Memory B cell (primary cell): ENCODE data around the gene MEA1.

ENCODE experiments used
- ATAC-seq: fragments of 150-1000 bp; cut with Tn5 transposase; 2 replicates; pipeline ENCODE4 v1.10.0; 2021; ENCODE audit warnings: low read depth, mild to moderate bottlenecking, moderate library complexity
- DNase-seq, 2 donors: peaks; one replicate each; pipeline ENCODE4 v3.0.0; 2022; ENCODE audit warnings: low spot score in 2 of 2
- H3K27ac Mint-ChIP-seq: one replicate; pipeline ENCODE4 v1.8.0; 2022; ENCODE audit warnings: mild to moderate bottlenecking, moderate library complexity, mixed read lengths
- H3K27me3 Mint-ChIP-seq: one replicate; pipeline ENCODE4 v1.8.0; 2022; ENCODE audit warnings: mixed read lengths
- H3K36me3 Mint-ChIP-seq: one replicate; pipeline ENCODE4 v1.8.0; 2022; ENCODE audit warnings: mild to moderate bottlenecking, mixed read lengths
- H3K4me1 Mint-ChIP-seq: one replicate; pipeline ENCODE4 v1.8.0; 2022; ENCODE audit warnings: mixed read lengths
- H3K4me3 Mint-ChIP-seq: one replicate; pipeline ENCODE4 v1.8.0; 2022; ENCODE audit warnings: mild to moderate bottlenecking, moderate library complexity, mixed read lengths
- H3K9me3 Mint-ChIP-seq: one replicate; pipeline ENCODE4 v1.8.0; 2022; ENCODE audit warnings: mixed read lengths

Gene MEA1

GRCh38 chr6:43032326-43032725, 18.6 kb upstream of the MEA1 start:
- H3K36me3 Mint-ChIP-seq, result peaks cover 21% of the 10 kb centered on the region
- H3K4me3 Mint-ChIP-seq, result no peak overlapping the region
- no peak for DNase-seq
- no peak overlapping the region for H3K27ac Mint-ChIP-seq
- H3K27me3 Mint-ChIP-seq, result no peaks in the 10 kb centered on the region
- no peaks in the 10 kb centered on the region for H3K9me3 Mint-ChIP-seq
- peaks cover 5% of the 10 kb centered on the region for H3K4me1 Mint-ChIP-seq
- no peak for ATAC-seq

- Mint-ChIP-seq H3K4me3 (no peak overlapping the region), H3K36me3 (peaks cover 30% of the 10 kb centered on the region)
- ATAC-seq, result no peak
Measured at GRCh38 chr6:43029120-43029519, 15.4 kb upstream of the MEA1 start.

DNA sequence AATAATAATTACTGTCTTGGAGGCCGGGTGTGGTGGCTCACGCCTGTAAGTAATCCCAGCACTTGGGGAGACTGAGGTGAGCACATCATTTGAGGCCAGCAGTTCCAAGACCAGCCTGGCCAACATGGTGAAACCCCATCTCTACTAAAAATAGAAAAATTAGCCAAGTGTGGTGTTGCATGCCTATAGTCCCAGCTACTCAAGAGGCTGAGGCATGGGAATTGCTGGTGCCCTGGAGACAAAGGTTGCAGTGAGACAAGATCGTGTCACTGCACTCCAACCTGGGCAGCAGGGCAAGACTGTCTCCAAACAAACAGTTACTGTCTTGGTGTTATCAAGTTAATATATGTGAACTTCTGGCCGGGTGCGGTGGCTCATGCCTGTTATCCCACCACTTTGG, 12.6 kb upstream of the MEA1 start:
- peaks cover 24% of the 10 kb centered on the region for H3K36me3 Mint-ChIP-seq
- H3K4me3 Mint-ChIP-seq, result no peak overlapping the region
- no peaks in the 10 kb centered on the region for H3K27me3 Mint-ChIP-seq
- H3K27ac Mint-ChIP-seq, result no peak overlapping the region
- peaks cover 13% of the 10 kb centered on the region for H3K4me1 Mint-ChIP-seq
- DNase-seq, result no peak
- H3K9me3 Mint-ChIP-seq, result no peaks in the 10 kb centered on the region
- ATAC-seq, result no peak

More at GRCh38 chr6:43029120-43029519, 15.4 kb upstream of the MEA1 start:
- Mint-ChIP-seq H3K27ac (no peak overlapping the region), H3K4me1 (peaks cover 9% of the 10 kb centered on the region), H3K27me3 (no peaks in the 10 kb centered on the region), H3K9me3 (no peaks in the 10 kb centered on the region)
- no peak for DNase-seq

GRCh38 chr6:43024436-43024835, 10.7 kb upstream of the MEA1 start:
- Mint-ChIP-seq H3K36me3 (peaks cover 24% of the 10 kb centered on the region), H3K4me1 (peaks cover 13% of the 10 kb centered on the region), H3K27ac (no peak overlapping the region), H3K4me3 (no peak overlapping the region), H3K9me3 (no peaks in the 10 kb centered on the region), H3K27me3 (no peaks in the 10 kb centered on the region)
- ATAC-seq, result no peak
- DNase-seq, result no peak

DNA sequence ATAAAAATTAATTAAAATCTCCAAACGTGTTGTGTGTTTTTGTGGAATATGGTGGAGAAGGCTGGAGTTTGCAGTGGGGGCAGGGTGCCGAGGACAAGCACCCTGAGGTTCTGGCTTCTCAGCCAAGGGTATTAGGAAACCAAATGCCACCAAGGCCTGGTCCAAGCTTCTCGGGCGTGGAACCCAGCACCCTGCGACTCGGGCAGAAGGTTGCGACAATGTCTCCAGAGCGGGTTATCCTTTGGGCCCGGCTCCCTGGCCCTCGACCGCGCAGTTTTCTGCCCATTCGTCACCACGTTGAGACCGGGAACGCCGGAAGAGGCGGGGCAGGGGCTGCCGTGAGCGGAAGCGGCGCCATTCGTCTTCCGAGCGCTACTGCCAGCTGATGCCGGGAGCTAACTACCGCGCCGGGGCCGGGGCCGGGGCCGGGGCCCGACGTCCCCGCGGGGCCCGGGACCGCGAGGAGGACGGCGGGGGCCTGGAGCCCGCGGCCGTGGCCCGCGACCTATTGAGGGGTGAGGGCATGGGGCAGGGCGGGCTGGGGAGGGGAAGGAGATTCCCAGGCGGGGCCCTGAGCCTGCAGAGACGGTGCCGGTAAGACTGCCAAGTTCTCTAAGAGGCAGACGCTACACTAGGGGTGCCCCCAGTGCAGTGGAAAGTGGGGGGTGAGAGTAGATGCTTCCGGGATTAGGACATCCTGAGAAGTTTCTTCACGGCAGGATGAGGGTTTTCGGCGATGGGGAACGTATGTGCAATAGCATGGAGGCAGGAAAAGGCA, 7.7 kb upstream of the MEA1 start, which contains the start of gene RRP36:
Gene RRP36, plus strand, starts transcription at position 354 of the 778 bp plus-strand sequence. Its CDS starts 32 bp downstream, at position 386.
- peak; percentile 33 to 54 for DNase-seq
- peak within 1 kb of the TSS; percentile 99 for H3K4me3 Mint-ChIP-seq
- H3K4me1 Mint-ChIP-seq, result peaks cover 10% of the 10 kb centered on the region
- H3K27me3 Mint-ChIP-seq, result no peaks in the 10 kb centered on the region
- H3K9me3 Mint-ChIP-seq, result no peaks in the 10 kb centered on the region
- peak within 1 kb of the TSS; percentile 69 for H3K27ac Mint-ChIP-seq
- ATAC-seq, result peak; percentile 90
- H3K36me3 Mint-ChIP-seq, result peaks cover 22% of the 10 kb centered on the region

- ATAC-seq, result no peak
- DNase-seq, result no peak
- H3K36me3 Mint-ChIP-seq, result peaks cover 22% of the 10 kb centered on the region
- H3K27ac Mint-ChIP-seq, result no peak overlapping the region
- no peaks in the 10 kb centered on the region for H3K27me3 Mint-ChIP-seq
- H3K4me3 Mint-ChIP-seq, result no peak overlapping the region
- H3K9me3 Mint-ChIP-seq, result no peaks in the 10 kb centered on the region
- peaks cover 12% of the 10 kb centered on the region for H3K4me1 Mint-ChIP-seq
Measured at GRCh38 chr6:43020847-43021246, 7.1 kb upstream of the MEA1 start.

DNA sequence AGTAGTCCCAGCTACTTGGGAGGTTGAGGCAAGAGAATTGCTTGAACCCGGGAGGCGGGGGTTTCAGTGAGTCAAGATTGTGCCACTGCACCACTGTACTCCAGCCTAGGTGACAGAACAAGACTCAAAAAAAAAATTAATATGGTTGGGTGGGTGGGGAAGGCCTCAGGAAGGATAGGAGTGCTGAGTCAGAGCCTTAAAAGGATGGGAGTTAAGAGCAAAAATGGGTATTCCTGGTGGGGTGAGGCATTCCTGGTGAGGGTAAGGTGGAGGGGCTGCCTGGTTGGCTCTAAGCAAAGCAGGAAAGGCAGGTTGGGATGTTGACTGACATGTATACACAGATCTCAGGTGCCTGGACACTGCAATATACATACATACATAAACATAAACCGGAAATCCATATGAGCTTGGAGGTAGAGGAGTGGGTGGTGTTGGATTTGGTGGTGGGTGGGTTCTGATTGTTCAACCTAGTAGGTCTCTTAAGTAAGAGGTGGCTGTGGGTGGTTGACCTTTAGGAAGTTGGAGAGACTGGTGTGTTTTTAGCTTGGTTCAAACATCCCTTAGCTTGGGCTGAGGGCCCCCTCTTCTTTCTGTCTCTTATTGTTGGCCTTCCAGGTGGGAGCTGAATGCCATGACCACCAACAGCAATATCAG, 6.4 kb upstream of the MEA1 start:
- Mint-ChIP-seq H3K9me3 (no peaks in the 10 kb centered on the region), H3K36me3 (peaks cover 20% of the 10 kb centered on the region), H3K4me3 (peak overlapping the region; percentile 33), H3K4me1 (peaks cover 14% of the 10 kb centered on the region), H3K27me3 (no peaks in the 10 kb centered on the region), H3K27ac (no peak overlapping the region)
- DNase-seq (no peak), ATAC-seq (no peak)

- H3K27ac Mint-ChIP-seq, result no peak overlapping the region
- no peaks in the 10 kb centered on the region for H3K9me3 Mint-ChIP-seq
- H3K36me3 Mint-ChIP-seq, result peaks cover 14% of the 10 kb centered on the region
- H3K27me3 Mint-ChIP-seq, result no peaks in the 10 kb centered on the region
- no peak for DNase-seq
- peaks cover 16% of the 10 kb centered on the region for H3K4me1 Mint-ChIP-seq
- H3K4me3 Mint-ChIP-seq, result no peak overlapping the region
- ATAC-seq, result no peak
Measured at GRCh38 chr6:43019152-43019551, 5.4 kb upstream of the MEA1 start.

GRCh38 chr6:43016943-43017334, 3.2 kb upstream of the MEA1 start:
- peaks cover 33% of the 10 kb centered on the region for H3K4me1 Mint-ChIP-seq
- no peaks in the 10 kb centered on the region for H3K27me3 Mint-ChIP-seq
- H3K36me3 Mint-ChIP-seq, result peaks cover 13% of the 10 kb centered on the region
- H3K4me3 Mint-ChIP-seq, result no peak overlapping the region
- H3K27ac Mint-ChIP-seq, result no peak overlapping the region
- DNase-seq (no peak), ATAC-seq (no peak)
- H3K9me3 Mint-ChIP-seq, result no peaks in the 10 kb centered on the region

- Mint-ChIP-seq H3K4me3 (peak overlapping the region; percentile 37), H3K27me3 (no peaks in the 10 kb centered on the region), H3K27ac (peak overlapping the region; percentile 68), H3K4me1 (peaks cover 31% of the 10 kb centered on the region), H3K36me3 (peaks cover 11% of the 10 kb centered on the region), H3K9me3 (no peaks in the 10 kb centered on the region)
- ATAC-seq (no peak), DNase-seq (no peak)
Measured at GRCh38 chr6:43016176-43016942, 2.6 kb upstream of the MEA1 start.

- peak overlapping the region; percentile 93 for H3K27ac Mint-ChIP-seq
- H3K36me3 Mint-ChIP-seq, result peaks cover 16% of the 10 kb centered on the region
- DNase-seq (no peak), ATAC-seq (no peak)
- no peaks in the 10 kb centered on the region for H3K9me3 Mint-ChIP-seq
- peak overlapping the region; percentile 99 for H3K4me3 Mint-ChIP-seq
- H3K27me3 Mint-ChIP-seq, result no peaks in the 10 kb centered on the region
- H3K4me1 Mint-ChIP-seq, result peaks cover 34% of the 10 kb centered on the region
Measured at GRCh38 chr6:43014434-43014909, 726 bp upstream of the MEA1 start.

DNA sequence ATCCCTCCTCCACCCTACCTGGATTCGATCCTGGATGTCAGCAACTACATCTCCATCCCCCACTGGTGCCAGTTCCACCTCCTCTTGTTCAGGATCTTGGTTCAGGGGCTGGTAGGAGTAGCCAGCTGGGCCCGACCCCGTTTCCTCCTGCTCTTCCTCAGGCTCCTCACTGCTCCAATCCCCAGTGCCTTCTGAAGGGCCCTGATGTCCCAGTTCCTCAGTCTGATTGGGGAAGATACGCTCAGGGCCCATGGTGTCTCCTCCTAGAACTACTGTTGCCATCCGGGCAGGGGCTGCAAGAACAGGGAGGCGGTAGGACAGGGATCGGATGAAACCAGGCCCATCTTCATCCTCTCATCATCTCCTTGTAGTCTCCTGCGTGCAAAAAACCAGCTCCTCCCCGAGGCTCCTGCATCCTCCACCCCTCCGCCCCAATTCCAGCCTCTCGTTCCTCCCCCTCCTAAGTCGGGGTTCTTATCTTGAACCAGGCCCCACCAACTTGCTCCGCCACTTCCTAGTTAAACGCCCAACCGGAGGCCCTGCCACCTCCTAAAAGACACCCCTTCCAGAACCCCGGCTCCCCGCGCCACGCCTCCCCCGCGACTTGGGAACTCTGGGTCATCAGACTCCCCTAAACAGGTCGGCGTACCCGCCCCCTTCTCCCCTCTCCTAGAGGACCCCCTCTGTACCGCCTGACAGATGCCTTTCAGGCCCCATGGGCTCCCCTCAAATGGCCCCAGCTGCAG, 476 bp downstream of the MEA1 start:
- Mint-ChIP-seq H3K4me1 (peaks cover 42% of the 10 kb centered on the region), H3K27me3 (no peaks in the 10 kb centered on the region), H3K27ac (peak overlapping the region; percentile 93), H3K36me3 (peaks cover 13% of the 10 kb centered on the region), H3K9me3 (no peaks in the 10 kb centered on the region), H3K4me3 (peak overlapping the region; percentile 99)
- ATAC-seq, result peak; percentile 6
- DNase-seq, result no peak

DNA sequence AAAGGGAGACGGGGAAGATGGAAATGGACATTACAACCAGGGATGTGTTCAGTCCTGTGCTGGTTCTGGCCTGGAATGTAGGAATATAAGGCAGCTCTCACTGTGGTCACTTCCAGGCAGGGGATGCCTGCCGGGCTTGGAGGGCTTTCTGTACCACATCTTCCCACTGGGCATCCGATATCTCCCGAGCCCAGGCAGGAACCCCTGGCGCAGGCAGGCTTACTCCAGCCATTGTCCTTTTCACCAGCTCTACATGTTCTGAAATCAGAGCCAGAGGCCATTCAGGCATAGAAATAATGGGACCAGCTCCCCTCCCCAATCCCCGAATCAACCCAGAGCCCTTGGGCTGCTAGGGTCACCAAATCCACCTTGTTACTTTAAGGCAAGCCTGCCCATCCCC, 1.4 kb downstream of the MEA1 start:
- no peaks in the 10 kb centered on the region for H3K9me3 Mint-ChIP-seq
- H3K36me3 Mint-ChIP-seq, result peaks cover 9% of the 10 kb centered on the region
- no peak for ATAC-seq
- DNase-seq, result no peak
- peak overlapping the region; percentile 28 for H3K4me3 Mint-ChIP-seq
- H3K27ac Mint-ChIP-seq, result peak overlapping the region; percentile 93
- H3K27me3 Mint-ChIP-seq, result no peaks in the 10 kb centered on the region
- peaks cover 42% of the 10 kb centered on the region for H3K4me1 Mint-ChIP-seq
